Right renal cortex interstitium (tissue), 3 donors: Measurements from ENCODE around the gene ARL4D. TPM values are rescaled to one million over a fixed set of nuclear protein-coding genes. Genes with fewer than 3 reads are reported as not detected.
"Not testable (repeated sequence)": the region's sequence is repeated elsewhere in the genome, so short reads cannot be mapped to it uniquely, and the experiment has no call there.

ENCODE experiments used
- DNase-seq, 3 donors: peaks; one replicate each; pipeline ENCODE4 v3.0.0-alpha.2; 2013; ENCODE audit warnings: low read depth in 3 of 3, low spot score in 2 of 3
- polyA plus RNA-seq, 3 donors: library from polyadenylated mRNA; unstranded; fragments of 120-200 nt; gene quantifications; one replicate each; pipeline ENCODE4 v1.2.1, GENCODE V29; 2013; ENCODE audit not compliant: insufficient read length in 3 of 3

Gene ARL4D
- polyA plus RNA-seq, 3 donors = 8.2 to 8.6 (median 8.5) TPM

GRCh38 chr17:43368740-43369506 lies 29.9 kb upstream of the ARL4D start:
- peak in 2 of 3 donors; percentile 67 to 78 for DNase-seq

- DNase-seq = no peak
Observed at GRCh38 chr17:43369986-43370385, 28.8 kb upstream of the ARL4D start.

GRCh38 chr17:43371227-43371821 lies 27.5 kb upstream of the ARL4D start:
- DNase-seq = no peak

- no peak for DNase-seq
Observed at GRCh38 chr17:43372273-43372911, 26.4 kb upstream of the ARL4D start.

GRCh38 chr17:43373356-43373755 lies 25.4 kb upstream of the ARL4D start:
- DNase-seq = no peak

GRCh38 chr17:43375915-43376314 lies 22.9 kb upstream of the ARL4D start:
- DNase-seq = not testable (repeated sequence)

- no peak for DNase-seq
Observed at GRCh38 chr17:43377056-43377810, 21.6 kb upstream of the ARL4D start.

- DNase-seq = no peak
Observed at GRCh38 chr17:43378766-43379165, 20.0 kb upstream of the ARL4D start.

GRCh38 chr17:43380307-43380706 lies 18.5 kb upstream of the ARL4D start:
- DNase-seq = no peak

GRCh38 chr17:43381204-43381603 lies 17.6 kb upstream of the ARL4D start:
- DNase-seq = no peak

GRCh38 chr17:43381621-43382020 lies 17.2 kb upstream of the ARL4D start:
- no peak for DNase-seq

GRCh38 chr17:43382776-43383175 lies 16.0 kb upstream of the ARL4D start:
- no peak for DNase-seq

- DNase-seq = no peak
Observed at GRCh38 chr17:43383372-43383771, 15.4 kb upstream of the ARL4D start.

- DNase-seq = no peak
Observed at GRCh38 chr17:43383826-43384475, 14.8 kb upstream of the ARL4D start.

GRCh38 chr17:43384476-43384862 lies 14.3 kb upstream of the ARL4D start:
- DNase-seq = no peak

GRCh38 chr17:43385046-43385831 lies 13.6 kb upstream of the ARL4D start:
- DNase-seq = no peak

GRCh38 chr17:43388359-43389045 lies 10.3 kb upstream of the ARL4D start:
- peak; percentile 90 to 92 (median 91) for DNase-seq

GRCh38 chr17:43389046-43389947 lies 9.5 kb upstream of the ARL4D start:
- DNase-seq = peak; percentile 71 to 80 (median 73)
